Kidney epithelial cell (primary cell): ENCODE results near the gene CEBPE. TPM values are rescaled to one million over a fixed set of nuclear protein-coding genes. Genes with fewer than 3 reads are reported as not detected.

Source experiments
- DNase-seq: peaks from one replicate; pipeline ENCODE4 v3.0.0-alpha.2; 2010; ENCODE audit warnings: low read depth
- H3K27me3 ChIP-seq: 2 replicates; pipeline ENCODE4 v1.6.0; 2011; ENCODE audit warnings: low read length; ENCODE audit not compliant: control insufficient read depth, insufficient read depth
- H3K36me3 ChIP-seq: 2 replicates; pipeline ENCODE4 v1.5.1; 2011; ENCODE audit warnings: low read length; ENCODE audit not compliant: control insufficient read depth, insufficient read depth
- H3K4me3 ChIP-seq: 2 replicates; pipeline ENCODE4 v1.5.1; 2011; ENCODE audit warnings: low read depth, mild to moderate bottlenecking, control low read depth, low read length
- CTCF ChIP-seq: IDR thresholded peaks from 2 replicates; pipeline ENCODE4 v1.5.1; 2011; ENCODE audit warnings: mild to moderate bottlenecking, moderate library complexity, low read length, control low read depth, inconsistent platforms; ENCODE audit not compliant: insufficient read depth, poor library complexity, severe bottlenecking
- total RNA-seq: library from RNA; depleted of rRNA; stranded (reverse); fragments of >200 nt; gene quantifications from 2 replicates; pipeline ENCODE4 v1.2.3, GENCODE V29; 2015

Gene CEBPE
- total RNA-seq, 1 donor from 2014 or later: not detected

GRCh38 chr14:23119363-23120327 lies 590 bp upstream of the CEBPE start:
- TF ChIP-seq CTCF: no peak
- no peak overlapping the region for H3K4me3 ChIP-seq
- no peak for DNase-seq
- no peaks in the 10 kb centered on the region for H3K36me3 ChIP-seq
- no peaks in the 10 kb centered on the region for H3K27me3 ChIP-seq

GRCh38 chr14:23117371-23118020 lies 1.6 kb downstream of the CEBPE start:
- TF ChIP-seq CTCF: no peak
- no peaks in the 10 kb centered on the region for H3K36me3 ChIP-seq
- no peaks in the 10 kb centered on the region for H3K27me3 ChIP-seq
- H3K4me3 ChIP-seq: no peak overlapping the region
- DNase-seq: no peak

GRCh38 chr14:23115918-23116317 lies 3.1 kb downstream of the CEBPE start:
- Histone ChIP-seq H3K36me3 (no peaks in the 10 kb centered on the region), H3K27me3 (peaks cover 4% of the 10 kb centered on the region), H3K4me3 (no peak overlapping the region)
- no peak for TF ChIP-seq CTCF
- no peak for DNase-seq

- no peak for TF ChIP-seq CTCF
- peak; percentile 93 for DNase-seq
- Histone ChIP-seq H3K27me3 (peaks cover 6% of the 10 kb centered on the region), H3K4me3 (no peak overlapping the region), H3K36me3 (no peaks in the 10 kb centered on the region)
Observed at GRCh38 chr14:23115039-23115731, 3.9 kb downstream of the CEBPE start.

- Histone ChIP-seq H3K4me3 (no peak overlapping the region), H3K36me3 (no peaks in the 10 kb centered on the region), H3K27me3 (peaks cover 6% of the 10 kb centered on the region)
- TF ChIP-seq CTCF: no peak
- no peak for DNase-seq
Observed at GRCh38 chr14:23114669-23115038, 4.4 kb downstream of the CEBPE start.
